Osteocyte (in vitro differentiated cells): ENCODE data around the gene ERICH6B. TPM values are rescaled to one million over a fixed set of nuclear protein-coding genes. Genes with fewer than 3 reads are reported as not detected.
A peak's percentile ranks its signal among the peaks of the same experiment; 100 is the strongest.

ENCODE experiments used
- DNase-seq: peaks from one replicate; pipeline ENCODE4 v3.0.0; 2021; ENCODE audit warnings: mixed read lengths; ENCODE audit not compliant: unreplicated experiment; ENCODE audit errors: extremely low spot score
- H3K27ac Mint-ChIP-seq: one replicate; pipeline ENCODE4 v1.8.0; 2021; ENCODE audit warnings: mild to moderate bottlenecking, mixed read lengths; ENCODE audit not compliant: unreplicated experiment
- H3K27me3 Mint-ChIP-seq: one replicate; pipeline ENCODE4 v1.8.0; 2021; ENCODE audit warnings: mixed read lengths; ENCODE audit not compliant: unreplicated experiment
- H3K36me3 Mint-ChIP-seq: one replicate; pipeline ENCODE4 v1.8.0; 2021; ENCODE audit warnings: mixed read lengths; ENCODE audit not compliant: unreplicated experiment
- H3K4me1 Mint-ChIP-seq: one replicate; pipeline ENCODE4 v1.8.0; 2021; ENCODE audit warnings: mixed read lengths; ENCODE audit not compliant: unreplicated experiment
- H3K4me3 Mint-ChIP-seq: one replicate; pipeline ENCODE4 v1.8.0; 2021; ENCODE audit warnings: mild to moderate bottlenecking, moderate library complexity, mixed read lengths; ENCODE audit not compliant: unreplicated experiment
- H3K9me3 Mint-ChIP-seq: one replicate; pipeline ENCODE4 v1.8.0; 2021; ENCODE audit warnings: mixed read lengths; ENCODE audit not compliant: unreplicated experiment
- CTCF ChIP-seq: fragments of 200-600 bp; sonication (generic); IDR thresholded peaks from 2 replicates; pipeline ENCODE4 v1.5.0; 2021; ENCODE audit warnings: antibody characterized with exemption, mild to moderate bottlenecking, moderate library complexity
- total RNA-seq: library from RNA; stranded (reverse); gene quantifications from 2 replicates; pipeline ENCODE4 v1.2.1, GENCODE V29; 2021

Gene ERICH6B
- total RNA-seq, 1 donor from 2014 or later, result not detected

- H3K4me1 Mint-ChIP-seq, result peaks cover 35% of the 10 kb centered on the region
- H3K27me3 Mint-ChIP-seq, result peaks cover 7% of the 10 kb centered on the region
- no peak for TF ChIP-seq CTCF
- no peaks in the 10 kb centered on the region for H3K36me3 Mint-ChIP-seq
- no peak overlapping the region for H3K4me3 Mint-ChIP-seq
- peaks cover 4% of the 10 kb centered on the region for H3K9me3 Mint-ChIP-seq
- H3K27ac Mint-ChIP-seq, result no peak overlapping the region
- DNase-seq, result no peak
These were observed 12.6 kb upstream of the ERICH6B start for GRCh38 chr13:45628094-45628493.

- H3K36me3 Mint-ChIP-seq, result no peaks in the 10 kb centered on the region
- H3K4me3 Mint-ChIP-seq, result no peak overlapping the region
- no peak for TF ChIP-seq CTCF
- H3K27me3 Mint-ChIP-seq, result peaks cover 9% of the 10 kb centered on the region
- peaks cover 35% of the 10 kb centered on the region for H3K4me1 Mint-ChIP-seq
- no peak for DNase-seq
- H3K27ac Mint-ChIP-seq, result no peak overlapping the region
- peaks cover 4% of the 10 kb centered on the region for H3K9me3 Mint-ChIP-seq
These were observed 12.1 kb upstream of the ERICH6B start for GRCh38 chr13:45627656-45628055.

- Mint-ChIP-seq H3K27me3 (peaks cover 13% of the 10 kb centered on the region), H3K4me1 (peaks cover 34% of the 10 kb centered on the region), H3K27ac (no peak overlapping the region), H3K36me3 (no peaks in the 10 kb centered on the region), H3K9me3 (peaks cover 4% of the 10 kb centered on the region), H3K4me3 (no peak overlapping the region)
- no peak for DNase-seq
- no peak for TF ChIP-seq CTCF
These were observed 11.3 kb upstream of the ERICH6B start for GRCh38 chr13:45626731-45627374.

- Mint-ChIP-seq H3K9me3 (no peaks in the 10 kb centered on the region), H3K36me3 (no peaks in the 10 kb centered on the region), H3K27me3 (peaks cover 41% of the 10 kb centered on the region), H3K4me1 (peaks cover 26% of the 10 kb centered on the region), H3K4me3 (no peak overlapping the region), H3K27ac (no peak overlapping the region)
- DNase-seq, result no peak
- peak; percentile 78 for TF ChIP-seq CTCF
These were observed 8.1 kb upstream of the ERICH6B start for GRCh38 chr13:45623516-45624090.

- no peak for DNase-seq
- peaks cover 9% of the 10 kb centered on the region for H3K4me1 Mint-ChIP-seq
- H3K9me3 Mint-ChIP-seq, result no peaks in the 10 kb centered on the region
- H3K27ac Mint-ChIP-seq, result no peak overlapping the region
- no peak for TF ChIP-seq CTCF
- peaks cover 57% of the 10 kb centered on the region for H3K27me3 Mint-ChIP-seq
- no peak overlapping the region for H3K4me3 Mint-ChIP-seq
- H3K36me3 Mint-ChIP-seq, result no peaks in the 10 kb centered on the region
These were observed 6.4 kb upstream of the ERICH6B start for GRCh38 chr13:45621950-45622349.
